Fibroblast of lung (primary cell): ENCODE data around the gene ABO. TPM values are rescaled to one million over a fixed set of nuclear protein-coding genes. Genes with fewer than 3 reads are reported as not detected.
"Not testable (repeated sequence)": the region's sequence is repeated elsewhere in the genome, so short reads cannot be mapped to it uniquely, and the experiment has no call there.

ENCODE experiments used
- DNase-seq, 2 donors: peaks; one replicate each; pipeline versions ENCODE4 v3.0.0 to v3.0.0-alpha.2; 2010; ENCODE audit warnings: low read depth in 2 of 2
- H2AFZ ChIP-seq: 2 replicates; pipeline ENCODE4 v1.5.1; 2012; ENCODE audit warnings: low read length, control low read depth, inconsistent platforms
- H3K27ac ChIP-seq: 2 replicates; pipeline ENCODE4 v1.5.1; 2011; ENCODE audit warnings: low read length, control low read depth; ENCODE audit not compliant: insufficient read depth
- H3K27me3 ChIP-seq: 2 replicates; pipeline ENCODE4 v1.5.1; 2011; ENCODE audit warnings: mild to moderate bottlenecking, low read length; ENCODE audit not compliant: control insufficient read depth, insufficient read depth
- H3K36me3 ChIP-seq: 2 replicates; pipeline ENCODE4 v1.5.1; 2011; ENCODE audit warnings: low read length; ENCODE audit not compliant: control insufficient read depth, insufficient read depth
- H3K4me1 ChIP-seq: 2 replicates; pipeline ENCODE4 v1.5.1; 2011; ENCODE audit warnings: low read length; ENCODE audit not compliant: control insufficient read depth, insufficient read depth; ENCODE audit errors: extremely low read depth
- H3K4me2 ChIP-seq: 2 replicates; pipeline ENCODE4 v1.5.1; 2011; ENCODE audit warnings: low read length, control low read depth; ENCODE audit not compliant: insufficient read depth; ENCODE audit errors: extremely low read depth
- H3K4me3 ChIP-seq, 4 experiments: fragments of 200-600 bp in 1 of 4; sonication (generic) in 1 of 4; replicated peaks in 1 of 4; 2 replicates each; pipeline ENCODE4 v1.5.1; 2011 to 2016; ENCODE audit warnings: low read length in 4 of 4, low read depth in 3 of 4, mild to moderate bottlenecking in 3 of 4, control low read depth in 2 of 4, inconsistent platforms in 1 of 4, mixed read lengths in 1 of 4; ENCODE audit not compliant: insufficient read depth in 1 of 4; ENCODE audit errors: control extremely low read depth in 1 of 4
- H3K79me2 ChIP-seq: 2 replicates; pipeline ENCODE4 v1.5.1; 2012; ENCODE audit warnings: mild to moderate bottlenecking, low read length, inconsistent platforms; ENCODE audit not compliant: control insufficient read depth, insufficient read depth
- H3K9ac ChIP-seq: 2 replicates; pipeline ENCODE4 v1.5.1; 2011; ENCODE audit warnings: mild to moderate bottlenecking, low read length, control low read depth; ENCODE audit not compliant: insufficient read depth
- H3K9me3 ChIP-seq: 2 replicates; pipeline ENCODE4 v1.5.1; 2012; ENCODE audit warnings: low read depth, low read length; ENCODE audit not compliant: control insufficient read depth, insufficient read depth
- H4K20me1 ChIP-seq: 2 replicates; pipeline ENCODE4 v1.5.1; 2011; ENCODE audit warnings: low read length; ENCODE audit not compliant: control insufficient read depth, insufficient read depth; ENCODE audit errors: extremely low read depth
- EZH2 ChIP-seq: IDR thresholded peaks from 2 replicates; pipeline ENCODE4 v1.5.1; 2012; ENCODE audit warnings: low read length, control low read depth, mild to moderate bottlenecking; ENCODE audit errors: missing control alignments
- polyA plus RNA-seq, 2 donors: library from polyadenylated mRNA; depleted of rRNA in 1 of 2; stranded (reverse) in 1 of 2; unstranded in 1 of 2; fragments of >200 nt; gene quantifications; 2 replicates each; pipeline ENCODE4 v1.2.1, GENCODE V29; 2011 to 2012; ENCODE audit warnings: missing spikeins in 1 of 2
- total RNA-seq: library from RNA; depleted of rRNA; stranded (reverse); fragments of >200 nt; gene quantifications from 2 replicates; pipeline ENCODE4 v1.2.1, GENCODE V29; 2014
- TF ChIP-seq, protein P1 (sequence below), 2 donors: IDR thresholded peaks in 1 of 2; conservative IDR thresholded peaks in 1 of 2; 1 replicate in 1 of 2; 2 replicates in 1 of 2; pipeline ENCODE4 v1.5.1; 2011 to 2012; ENCODE audit warnings: low read length in 2 of 2, control low read depth in 1 of 2, inconsistent platforms in 1 of 2, low read depth in 1 of 2, mild to moderate bottlenecking in 1 of 2

ABO gene
- total and polyA plus RNA-seq, 2 donors (not counting 1 experiment from before 2014, with no cell fraction given) = not detected

DNA sequence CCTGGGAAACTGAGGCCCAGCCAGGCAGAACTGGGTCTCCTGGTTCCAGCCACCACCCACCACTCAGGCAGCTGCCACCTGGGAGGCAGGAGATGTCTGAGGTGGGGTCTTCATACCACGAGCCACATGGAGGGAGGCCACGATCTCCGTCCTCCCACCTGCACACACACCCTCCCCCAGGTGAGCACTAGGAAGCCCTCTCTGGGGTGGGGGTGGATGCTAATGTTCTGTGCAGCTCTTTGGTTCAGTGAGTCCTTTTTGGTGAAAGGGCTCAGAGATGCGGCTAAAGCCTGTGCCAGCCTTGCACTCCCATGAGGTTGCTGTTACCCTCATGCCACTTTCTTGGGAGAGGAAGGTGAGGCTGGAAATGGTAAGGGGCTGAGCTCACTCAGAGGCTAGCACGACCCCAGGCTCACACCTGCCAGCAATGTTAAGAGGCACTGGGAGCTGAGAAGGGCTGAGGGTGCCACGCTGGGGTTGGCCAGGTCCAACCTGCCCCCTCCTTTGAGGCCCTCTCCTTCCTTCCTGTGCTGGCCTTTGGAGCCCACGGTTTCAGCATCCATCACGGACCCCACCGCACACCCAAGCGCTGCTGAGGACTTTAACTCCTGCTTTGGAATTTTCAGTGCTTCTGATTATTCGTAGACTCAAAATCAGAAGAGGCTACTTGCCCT is 39.3 kb downstream of the ABO start:
- Histone ChIP-seq H3K36me3 (no peaks in the 10 kb centered on the region), H3K79me2 (no peaks in the 10 kb centered on the region), H3K27ac (no peak overlapping the region), H3K4me1 (no peaks in the 10 kb centered on the region), H4K20me1 (no peaks in the 10 kb centered on the region), H3K4me3 (no peak overlapping the region), H3K9me3 (no peaks in the 10 kb centered on the region), H3K4me2 (no peak overlapping the region), H3K9ac (no peak overlapping the region), H3K27me3 (no peaks in the 10 kb centered on the region), H2AFZ (no peak overlapping the region)
- TF ChIP-seq, protein P1, sequence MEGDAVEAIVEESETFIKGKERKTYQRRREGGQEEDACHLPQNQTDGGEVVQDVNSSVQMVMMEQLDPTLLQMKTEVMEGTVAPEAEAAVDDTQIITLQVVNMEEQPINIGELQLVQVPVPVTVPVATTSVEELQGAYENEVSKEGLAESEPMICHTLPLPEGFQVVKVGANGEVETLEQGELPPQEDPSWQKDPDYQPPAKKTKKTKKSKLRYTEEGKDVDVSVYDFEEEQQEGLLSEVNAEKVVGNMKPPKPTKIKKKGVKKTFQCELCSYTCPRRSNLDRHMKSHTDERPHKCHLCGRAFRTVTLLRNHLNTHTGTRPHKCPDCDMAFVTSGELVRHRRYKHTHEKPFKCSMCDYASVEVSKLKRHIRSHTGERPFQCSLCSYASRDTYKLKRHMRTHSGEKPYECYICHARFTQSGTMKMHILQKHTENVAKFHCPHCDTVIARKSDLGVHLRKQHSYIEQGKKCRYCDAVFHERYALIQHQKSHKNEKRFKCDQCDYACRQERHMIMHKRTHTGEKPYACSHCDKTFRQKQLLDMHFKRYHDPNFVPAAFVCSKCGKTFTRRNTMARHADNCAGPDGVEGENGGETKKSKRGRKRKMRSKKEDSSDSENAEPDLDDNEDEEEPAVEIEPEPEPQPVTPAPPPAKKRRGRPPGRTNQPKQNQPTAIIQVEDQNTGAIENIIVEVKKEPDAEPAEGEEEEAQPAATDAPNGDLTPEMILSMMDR (conservative IDR thresholded peaks at IDR 0.05 in 1 of 2, IDR thresholded peaks at IDR 0.05 in 1 of 2; ENCODE audit: low read depth in 1 of 2, low read length in 2 of 2) = no peak
- no peak for TF ChIP-seq EZH2
- no peak for DNase-seq

DNA sequence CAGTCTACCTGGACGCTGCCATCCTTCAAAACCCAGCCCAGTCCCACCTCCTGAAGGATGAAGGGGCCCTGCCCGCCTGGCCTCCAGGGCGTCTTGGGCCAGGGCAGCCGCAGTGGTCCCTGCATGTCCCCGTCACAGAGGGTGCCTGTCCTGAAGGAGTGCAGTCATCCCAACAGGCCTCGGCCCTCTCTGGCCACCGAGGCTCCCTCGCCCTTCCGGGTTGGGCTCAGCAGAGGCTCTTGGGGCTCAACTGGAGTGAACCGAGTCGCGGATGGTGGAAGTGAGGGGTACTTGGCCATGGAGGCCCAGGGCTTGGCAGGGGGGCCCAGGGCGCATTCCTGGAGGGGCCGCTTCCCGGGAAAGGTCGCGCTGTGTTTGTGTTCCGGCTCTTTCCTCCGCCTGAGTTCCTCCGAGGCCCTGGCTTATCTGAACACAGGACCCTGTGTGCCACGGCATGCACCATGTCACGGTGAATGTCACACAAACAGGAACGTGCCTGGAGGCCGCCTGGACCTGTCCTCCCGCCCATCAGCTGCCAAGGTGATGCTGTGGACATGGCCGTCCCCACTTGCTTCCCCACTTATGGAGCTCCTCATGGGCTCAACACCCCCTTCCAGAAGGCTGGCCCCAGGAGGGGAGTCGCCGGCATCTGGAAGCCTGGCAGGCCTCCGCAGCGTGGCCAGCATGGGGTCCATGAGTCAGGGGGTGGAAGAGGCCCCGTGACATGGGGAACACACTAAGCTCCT is 40.3 kb downstream of the ABO start:
- no peaks in the 10 kb centered on the region for H3K4me1 ChIP-seq
- H3K27me3 ChIP-seq = no peaks in the 10 kb centered on the region
- no peaks in the 10 kb centered on the region for H4K20me1 ChIP-seq
- H3K4me3 ChIP-seq = no peak overlapping the region
- H3K27ac ChIP-seq = no peak overlapping the region
- no peak for DNase-seq
- H3K36me3 ChIP-seq = no peaks in the 10 kb centered on the region
- H3K9ac ChIP-seq = no peak overlapping the region
- TF ChIP-seq, protein P1 (conservative IDR thresholded peaks at IDR 0.05 in 1 of 2, IDR thresholded peaks at IDR 0.05 in 1 of 2; ENCODE audit: low read depth in 1 of 2, low read length in 2 of 2) = no peak
- TF ChIP-seq EZH2 = no peak
- H2AFZ ChIP-seq = no peak overlapping the region
- H3K4me2 ChIP-seq = no peak overlapping the region
- H3K79me2 ChIP-seq = no peaks in the 10 kb centered on the region
- H3K9me3 ChIP-seq = no peaks in the 10 kb centered on the region

DNA sequence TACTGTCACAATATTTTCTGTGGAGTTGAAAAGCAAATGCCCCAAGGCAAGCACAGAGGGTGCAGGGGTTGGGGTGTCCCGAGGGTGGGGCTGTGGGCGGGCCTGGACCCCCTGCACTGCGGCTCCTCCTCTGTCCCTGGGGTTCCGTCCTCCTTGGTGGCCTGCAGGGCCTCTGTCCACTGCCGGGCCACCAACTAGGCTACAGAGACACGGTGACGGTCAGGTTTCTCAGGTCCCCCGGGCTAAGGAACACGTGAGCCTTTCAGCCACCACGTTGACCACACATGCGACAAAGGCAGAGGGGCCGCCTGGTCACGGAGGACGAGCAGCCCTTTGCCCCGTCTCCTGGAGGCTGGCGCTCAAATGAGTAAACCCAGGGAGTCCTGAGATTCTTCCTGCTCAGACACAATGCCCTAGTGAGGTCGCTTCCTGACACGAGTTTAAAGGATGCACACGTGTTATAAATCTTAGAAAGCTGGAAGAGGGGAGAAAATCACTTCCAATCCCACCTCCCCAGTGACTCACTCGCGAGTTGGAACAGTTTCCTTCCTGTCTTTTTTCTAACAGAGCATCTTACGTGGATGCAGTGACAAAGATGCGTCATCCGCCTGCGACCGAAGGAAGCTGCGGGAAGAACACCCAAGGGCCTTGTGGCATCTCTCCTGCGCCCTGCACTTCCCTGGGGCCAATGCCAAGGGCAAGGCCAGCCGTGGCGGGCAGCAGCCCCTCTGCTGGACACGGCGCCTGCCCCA is 41.1 kb downstream of the ABO start:
- no peaks in the 10 kb centered on the region for H3K9me3 ChIP-seq
- DNase-seq = no peak
- H3K9ac ChIP-seq = no peak overlapping the region
- H4K20me1 ChIP-seq = no peaks in the 10 kb centered on the region
- no peaks in the 10 kb centered on the region for H3K4me1 ChIP-seq
- H3K27ac ChIP-seq = no peak overlapping the region
- no peaks in the 10 kb centered on the region for H3K36me3 ChIP-seq
- H3K4me2 ChIP-seq = no peak overlapping the region
- no peaks in the 10 kb centered on the region for H3K79me2 ChIP-seq
- H3K4me3 ChIP-seq = no peak overlapping the region
- no peak overlapping the region for H2AFZ ChIP-seq
- H3K27me3 ChIP-seq = no peaks in the 10 kb centered on the region
- TF ChIP-seq EZH2 = no peak
- TF ChIP-seq, protein P1 (conservative IDR thresholded peaks at IDR 0.05 in 1 of 2, IDR thresholded peaks at IDR 0.05 in 1 of 2; ENCODE audit: low read depth in 1 of 2, low read length in 2 of 2) = no peak

DNA sequence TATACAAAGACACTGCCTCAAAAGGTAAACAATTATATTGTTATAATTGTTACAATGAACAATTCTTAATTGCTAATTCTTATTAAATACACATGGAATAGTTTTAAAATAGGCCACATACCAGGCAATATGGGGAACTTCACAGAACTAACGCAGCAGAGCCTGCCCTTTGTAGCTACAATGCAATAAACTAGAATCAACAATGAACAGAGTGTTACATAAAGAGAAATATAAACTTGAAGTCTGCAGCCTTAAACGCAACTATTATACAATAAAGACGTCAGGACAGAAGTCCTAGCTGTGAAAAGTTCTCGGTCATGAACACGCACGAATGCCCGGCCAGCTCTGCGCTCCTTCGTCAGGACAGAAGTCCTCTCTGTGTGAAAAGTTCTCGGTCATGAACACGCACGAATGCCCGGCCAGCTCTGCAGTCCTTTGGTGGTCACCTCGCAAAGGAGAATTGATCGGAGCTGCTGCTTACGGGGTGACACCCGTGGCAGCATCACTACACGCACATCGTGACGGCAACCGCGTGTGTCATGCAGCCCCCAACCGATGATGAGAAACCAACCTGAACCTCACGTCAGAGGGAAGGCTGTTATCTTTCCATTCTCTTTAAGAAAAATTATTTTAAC is 43.0 kb downstream of the ABO start:
- H3K4me1 ChIP-seq, H3K36me3 ChIP-seq, H3K9me3 ChIP-seq, H3K27me3 ChIP-seq, H3K79me2 ChIP-seq, H3K4me3 ChIP-seq, H4K20me1 ChIP-seq, H3K27ac ChIP-seq, H3K4me2 ChIP-seq, H2AFZ ChIP-seq, H3K9ac ChIP-seq, DNase-seq: not testable (repeated sequence)
